GM10847 (cell line): ENCODE results near the gene SST.

Experiments
- POLR2A ChIP-seq: IDR thresholded peaks from 2 replicates; pipeline ENCODE4 v1.6.1; 2011; ENCODE audit not compliant: insufficient read length; ENCODE audit errors: extremely low read depth

Gene SST

GRCh38 chr3:187694801-187695200 is 24.6 kb upstream of the SST start:
- TF ChIP-seq POLR2A: no peak

- no peak for TF ChIP-seq POLR2A
These were observed 23.2 kb upstream of the SST start for GRCh38 chr3:187693431-187693830.

DNA sequence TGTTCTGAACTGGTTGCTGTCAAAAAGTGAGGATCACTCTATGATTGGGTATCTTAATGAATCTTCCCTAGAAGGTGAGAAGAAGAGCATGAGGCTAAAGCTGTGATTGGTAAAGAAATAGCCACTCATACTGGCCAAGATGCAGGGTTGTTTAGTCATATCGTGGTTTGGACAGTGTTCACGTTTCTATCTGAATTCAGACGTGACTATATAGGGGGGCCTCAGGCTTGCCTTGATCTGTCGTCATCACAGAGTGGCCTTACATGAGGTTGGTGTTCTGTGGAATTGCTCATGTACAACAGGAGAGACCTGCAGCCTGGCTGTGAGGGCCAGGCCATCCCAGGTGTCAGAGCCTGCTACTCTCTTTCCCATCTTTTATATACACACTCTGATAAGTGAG is 19.8 kb upstream of the SST start:
- no peak for TF ChIP-seq POLR2A

- no peak for TF ChIP-seq POLR2A
These were observed 16.6 kb upstream of the SST start for GRCh38 chr3:187686621-187687273.

DNA sequence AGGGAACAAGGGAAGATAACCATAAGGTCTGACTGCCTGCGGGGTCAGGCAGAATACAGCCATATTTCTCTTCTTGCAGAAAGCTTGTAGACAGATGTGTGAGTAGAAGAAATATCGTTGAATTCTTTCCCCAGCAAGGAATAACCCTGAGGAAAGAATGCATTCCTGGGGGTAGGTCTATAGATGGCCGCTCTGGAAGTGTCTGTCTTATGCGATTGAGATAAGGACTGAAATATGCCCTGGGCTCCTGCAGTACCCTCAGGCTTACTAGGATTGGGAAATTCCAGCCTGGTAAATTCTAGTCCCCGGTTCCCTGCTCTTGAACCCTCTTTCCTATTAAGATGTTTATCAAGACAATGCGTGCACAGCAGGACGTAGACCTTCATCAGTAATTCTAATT is 15.8 kb upstream of the SST start:
- no peak for TF ChIP-seq POLR2A

- TF ChIP-seq POLR2A: no peak
These were observed 14.7 kb upstream of the SST start for GRCh38 chr3:187684880-187685279.

DNA sequence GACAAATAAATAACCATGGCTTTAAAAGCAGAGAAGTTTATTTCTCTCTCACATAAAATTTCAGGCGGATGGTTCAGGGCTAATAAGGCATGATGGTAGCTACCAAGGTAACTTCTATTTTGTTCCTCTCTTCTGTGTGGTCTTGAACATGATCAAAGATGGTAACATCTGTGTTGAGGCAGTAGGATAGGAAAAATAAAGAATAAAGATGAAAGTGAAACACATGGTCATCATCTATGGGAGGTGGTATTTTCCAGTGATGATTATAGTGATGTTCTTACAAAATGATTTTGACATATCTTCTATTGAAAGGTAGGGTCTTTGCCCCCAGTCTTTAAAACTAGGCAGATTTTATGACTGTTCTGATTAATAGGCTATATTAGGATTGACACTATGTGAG is 14.2 kb upstream of the SST start:
- no peak for TF ChIP-seq POLR2A

- TF ChIP-seq POLR2A: no peak
These were observed 9.6 kb upstream of the SST start for GRCh38 chr3:187679638-187680396.

GRCh38 chr3:187678726-187679268 is 8.6 kb upstream of the SST start:
- no peak for TF ChIP-seq POLR2A

DNA sequence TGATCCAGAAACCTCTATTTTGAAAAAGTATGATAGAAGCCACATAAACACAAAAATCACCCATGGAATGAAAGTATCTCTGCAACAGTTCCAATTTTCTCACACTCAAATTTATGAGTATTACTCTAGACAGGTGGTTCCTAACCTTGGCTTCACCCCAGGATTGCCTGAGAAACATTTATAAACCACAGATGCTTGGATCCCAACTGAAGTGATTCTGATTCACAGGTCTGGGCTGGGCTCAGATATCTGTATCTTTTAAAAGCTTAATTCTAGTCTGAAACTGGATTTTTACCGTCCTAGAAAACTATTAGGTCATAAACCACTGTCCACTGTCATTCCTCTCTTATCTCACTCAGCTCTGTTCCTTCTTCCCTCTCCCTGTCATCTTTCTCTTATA is 7.4 kb upstream of the SST start:
- TF ChIP-seq POLR2A: no peak

- TF ChIP-seq POLR2A: no peak
These were observed 2.8 kb upstream of the SST start for GRCh38 chr3:187673012-187673411.

- TF ChIP-seq POLR2A: no peak
These were observed 2.7 kb downstream of the SST start for GRCh38 chr3:187667526-187667925.

DNA sequence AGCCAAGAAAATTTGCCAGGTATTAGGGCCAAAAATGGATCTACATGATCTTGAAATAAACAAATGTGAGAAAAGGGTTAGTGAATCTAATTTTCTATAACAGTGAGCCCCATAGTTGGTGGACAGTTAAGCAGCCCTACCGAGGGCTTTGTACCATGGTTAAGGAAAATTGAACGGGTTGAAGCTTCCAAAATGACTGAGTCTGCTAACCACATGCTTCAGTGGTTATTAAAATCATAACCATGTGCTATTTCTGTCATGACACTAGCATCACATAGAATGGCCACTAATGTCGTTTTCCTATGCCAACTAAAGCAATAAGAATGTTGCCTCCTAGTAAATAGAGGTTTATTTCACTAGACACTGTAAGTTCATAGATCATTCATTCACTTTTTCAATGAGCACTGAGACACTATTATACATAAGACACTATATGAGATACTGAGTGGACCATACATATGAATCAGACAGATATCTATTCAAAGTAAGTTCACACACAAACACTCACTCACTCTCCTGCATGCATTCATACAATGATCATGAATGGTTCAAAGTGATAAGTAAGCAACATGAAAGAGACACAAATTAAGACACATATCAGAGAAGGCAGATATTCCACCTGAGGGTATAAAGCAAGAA is 4.3 kb downstream of the SST start:
- no peak for TF ChIP-seq POLR2A

- no peak for TF ChIP-seq POLR2A
These were observed 5.2 kb downstream of the SST start for GRCh38 chr3:187665010-187665409.

- TF ChIP-seq POLR2A: no peak
These were observed 7.3 kb downstream of the SST start for GRCh38 chr3:187662848-187663409.

DNA sequence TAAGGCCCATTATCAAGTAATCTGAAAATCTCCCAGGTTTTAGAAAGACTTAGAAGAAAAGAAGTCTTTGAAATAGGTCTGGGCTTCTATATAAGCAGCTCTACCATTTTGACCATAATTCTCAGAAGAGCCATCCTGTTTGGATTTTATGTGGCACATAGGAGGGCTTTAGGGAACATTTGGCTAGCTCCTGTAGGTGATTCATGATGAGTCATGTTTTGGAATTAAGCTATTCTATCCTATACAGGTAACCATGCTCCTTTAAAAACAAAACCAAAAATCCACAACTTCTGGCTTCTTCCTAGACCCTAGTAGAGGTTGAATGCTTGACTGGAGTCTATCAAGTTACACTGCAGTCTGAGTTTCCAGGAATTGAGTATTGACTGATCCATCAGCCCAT is 8.9 kb downstream of the SST start:
- no peak for TF ChIP-seq POLR2A
